Tibial nerve (tissue), 4 donors: Measurements from ENCODE around the gene TDRKH.

Source experiments
- EP300 ChIP-seq, 2 donors: sonication (generic); formaldehyde crosslinking; IDR thresholded peaks; one replicate each; pipeline ENCODE4 v1.6.1; 2017; ENCODE audit warnings: antibody characterized with exemption in 2 of 2, mild to moderate bottlenecking in 1 of 2
- POLR2A ChIP-seq, 2 donors: fragments of 450-650 bp; IDR thresholded peaks; one replicate each; pipeline ENCODE4 v1.6.1; 2017; ENCODE audit warnings: antibody characterized with exemption in 2 of 2, mild to moderate bottlenecking in 2 of 2, moderate library complexity in 2 of 2
- TF ChIP-seq, protein P1 (sequence below), 5 experiments: fragments of 200-600 bp in 3 of 5; fragments of 450-650 bp in 2 of 5; sonication (generic) in 3 of 5; IDR thresholded peaks; one replicate each; pipeline ENCODE4 v1.5.1; 2016 to 2019; ENCODE audit warnings: antibody characterized with exemption in 5 of 5, mild to moderate bottlenecking in 3 of 5, moderate library complexity in 2 of 5

DNA sequence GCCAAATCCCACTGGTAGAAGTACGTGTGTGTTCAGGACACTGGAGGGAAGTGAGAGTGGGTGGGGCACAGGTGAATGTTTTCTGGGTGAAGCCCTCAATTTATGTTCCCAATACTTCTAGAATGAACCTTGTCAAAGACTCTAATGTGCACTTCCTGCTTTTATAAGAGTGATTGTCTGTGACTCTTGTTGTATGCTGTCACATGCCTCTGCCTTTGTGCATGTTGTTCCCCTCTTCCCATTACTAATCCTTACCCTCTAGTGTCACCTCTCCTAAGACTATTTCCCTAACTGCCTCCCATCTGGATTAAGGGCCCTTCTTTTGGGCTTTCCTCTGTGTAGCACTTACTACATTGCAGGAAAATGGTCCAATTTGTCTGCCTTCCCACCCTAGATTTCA is 17.5 kb upstream of the TDRKH start:
- TF ChIP-seq, protein P1, sequence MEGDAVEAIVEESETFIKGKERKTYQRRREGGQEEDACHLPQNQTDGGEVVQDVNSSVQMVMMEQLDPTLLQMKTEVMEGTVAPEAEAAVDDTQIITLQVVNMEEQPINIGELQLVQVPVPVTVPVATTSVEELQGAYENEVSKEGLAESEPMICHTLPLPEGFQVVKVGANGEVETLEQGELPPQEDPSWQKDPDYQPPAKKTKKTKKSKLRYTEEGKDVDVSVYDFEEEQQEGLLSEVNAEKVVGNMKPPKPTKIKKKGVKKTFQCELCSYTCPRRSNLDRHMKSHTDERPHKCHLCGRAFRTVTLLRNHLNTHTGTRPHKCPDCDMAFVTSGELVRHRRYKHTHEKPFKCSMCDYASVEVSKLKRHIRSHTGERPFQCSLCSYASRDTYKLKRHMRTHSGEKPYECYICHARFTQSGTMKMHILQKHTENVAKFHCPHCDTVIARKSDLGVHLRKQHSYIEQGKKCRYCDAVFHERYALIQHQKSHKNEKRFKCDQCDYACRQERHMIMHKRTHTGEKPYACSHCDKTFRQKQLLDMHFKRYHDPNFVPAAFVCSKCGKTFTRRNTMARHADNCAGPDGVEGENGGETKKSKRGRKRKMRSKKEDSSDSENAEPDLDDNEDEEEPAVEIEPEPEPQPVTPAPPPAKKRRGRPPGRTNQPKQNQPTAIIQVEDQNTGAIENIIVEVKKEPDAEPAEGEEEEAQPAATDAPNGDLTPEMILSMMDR (IDR thresholded peaks at IDR 0.05) = no peak
- TF ChIP-seq POLR2A (IDR thresholded peaks at IDR 0.05) (no peak), EP300 (IDR thresholded peaks at IDR 0.05) (no peak)
